ENCODE data around the gene PDE3A. TPM values are rescaled to one million over a fixed set of nuclear protein-coding genes. Genes with fewer than 3 reads are reported as not detected.

Gene PDE3A
- polyA plus RNA-seq, 3 donors = 0.10 TPM; not detected in 2

GRCh38 chr12:20631711-20632110 is 263.4 kb downstream of the PDE3A start:
- H3K9me3 ChIP-seq (replicated peaks in 1 of 2; ENCODE audit: control insufficient read depth in 1 of 2, insufficient read depth in 1 of 2, low read length in 2 of 2) = no peaks in the 10 kb centered on the region
- no peak for TF ChIP-seq CTCF (IDR thresholded peaks at IDR 0.05)
- no peak for DNase-seq
- no peak overlapping the region for H2AFZ ChIP-seq (ENCODE audit: insufficient read depth, low read depth, low read length, poor library complexity, severe bottlenecking)
- H3K9ac ChIP-seq (ENCODE audit: insufficient read depth, low read length, poor library complexity, severe bottlenecking) = no peak overlapping the region
- H3K4me2 ChIP-seq (replicated peaks; ENCODE audit: extremely low read depth, low read length, poor library complexity, severe bottlenecking) = no peak overlapping the region
- no peaks in the 10 kb centered on the region for H3K4me1 ChIP-seq (ENCODE audit: control insufficient read depth in 1 of 2, insufficient read depth in 2 of 2, low read length in 2 of 2)
- H3K4me3 ChIP-seq (replicated peaks in 1 of 3; ENCODE audit: low read depth in 2 of 3, low read length in 3 of 3) = no peak overlapping the region
- no peak overlapping the region for H3K4me3 Mint-ChIP-seq
- H3K79me2 ChIP-seq (ENCODE audit: insufficient read depth, low read length) = no peaks in the 10 kb centered on the region
- no peaks in the 10 kb centered on the region for H3K27me3 Mint-ChIP-seq (ENCODE audit: low read depth in 3 of 3)
- 83% methylated on average over 1 of the region's 1 CpG for WGBS (ENCODE audit: insufficient coverage)
- H3K27me3 ChIP-seq (ENCODE audit: control insufficient read depth in 2 of 2, insufficient read depth in 2 of 2, low read length in 2 of 2) = no peaks in the 10 kb centered on the region
- no peaks in the 10 kb centered on the region for H3K4me1 Mint-ChIP-seq
- no peaks in the 10 kb centered on the region for H4K20me1 ChIP-seq (ENCODE audit: insufficient read depth, low read length)
- no peaks in the 10 kb centered on the region for H3K36me3 Mint-ChIP-seq
- intact Hi-C loops (cut with micrococcal nuclease) = no loop called here
- no peak overlapping the region for H3K27ac Mint-ChIP-seq
- H3K36me3 ChIP-seq (replicated peaks in 1 of 2; ENCODE audit: control insufficient read depth in 1 of 2, insufficient read depth in 2 of 2, low read length in 2 of 2) = no peaks in the 10 kb centered on the region
- H3K9me3 Mint-ChIP-seq = peaks cover 0 to 5% (median 0%) of the 10 kb centered on the region in 7 donors
- H3K27ac ChIP-seq (ENCODE audit: low read depth in 1 of 2, low read length in 2 of 2) = no peak overlapping the region

DNA sequence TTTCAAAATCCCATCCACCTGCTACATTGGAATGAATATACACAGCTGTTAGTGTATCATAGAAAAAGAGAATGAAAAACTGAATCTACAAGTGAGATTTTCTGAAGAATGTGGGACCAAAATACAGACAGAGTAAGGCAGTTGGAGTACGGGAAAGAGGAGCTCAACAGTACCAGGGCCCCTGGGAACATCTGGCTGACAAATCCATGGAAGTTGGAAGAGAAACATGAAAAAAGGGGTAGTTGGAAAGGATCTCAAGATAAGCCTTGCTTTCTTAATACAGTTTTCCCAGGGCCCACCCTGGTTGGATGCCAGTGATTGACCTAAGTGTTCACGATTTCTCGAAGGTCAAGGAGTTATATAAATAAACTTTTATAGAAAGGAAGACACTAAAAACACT is 272.8 kb downstream of the PDE3A start:
- Mint-ChIP-seq H3K4me3 (no peak overlapping the region), H3K27ac (no peak overlapping the region), H3K9me3 (no peaks in the 10 kb centered on the region), H3K27me3 (ENCODE audit: low read depth in 3 of 3) (peaks cover 0 to 2% (median 0%) of the 10 kb centered on the region in 3 donors), H3K4me1 (no peaks in the 10 kb centered on the region), H3K36me3 (no peaks in the 10 kb centered on the region)
- no peak overlapping the region for H3K27ac ChIP-seq (ENCODE audit: low read depth in 1 of 2, low read length in 2 of 2)
- WGBS (ENCODE audit: insufficient coverage) = 82% methylated on average over 1 of the region's 3 CpGs
- no peak for DNase-seq
- H3K36me3 ChIP-seq (replicated peaks in 1 of 2; ENCODE audit: control insufficient read depth in 1 of 2, insufficient read depth in 2 of 2, low read length in 2 of 2) = no peaks in the 10 kb centered on the region
- H3K79me2 ChIP-seq (ENCODE audit: insufficient read depth, low read length) = no peaks in the 10 kb centered on the region
- no peak for TF ChIP-seq CTCF (IDR thresholded peaks at IDR 0.05)
- H3K4me1 ChIP-seq (ENCODE audit: control insufficient read depth in 1 of 2, insufficient read depth in 2 of 2, low read length in 2 of 2) = no peaks in the 10 kb centered on the region
- no peaks in the 10 kb centered on the region for H3K27me3 ChIP-seq (ENCODE audit: control insufficient read depth in 2 of 2, insufficient read depth in 2 of 2, low read length in 2 of 2)
- no peak overlapping the region for H3K4me2 ChIP-seq (replicated peaks; ENCODE audit: extremely low read depth, low read length, poor library complexity, severe bottlenecking)
- no peak overlapping the region for H2AFZ ChIP-seq (ENCODE audit: insufficient read depth, low read depth, low read length, poor library complexity, severe bottlenecking)
- intact Hi-C loops (cut with micrococcal nuclease) = no loop called here
- no peak overlapping the region for H3K4me3 ChIP-seq (replicated peaks in 1 of 3; ENCODE audit: low read depth in 2 of 3, low read length in 3 of 3)
- no peaks in the 10 kb centered on the region for H3K9me3 ChIP-seq (replicated peaks in 1 of 2; ENCODE audit: control insufficient read depth in 1 of 2, insufficient read depth in 1 of 2, low read length in 2 of 2)
- H4K20me1 ChIP-seq (ENCODE audit: insufficient read depth, low read length) = no peaks in the 10 kb centered on the region
- no peak overlapping the region for H3K9ac ChIP-seq (ENCODE audit: insufficient read depth, low read length, poor library complexity, severe bottlenecking)

All from CD14-positive monocyte (primary cell).